Measurements from ENCODE around the gene HACE1.

DNA sequence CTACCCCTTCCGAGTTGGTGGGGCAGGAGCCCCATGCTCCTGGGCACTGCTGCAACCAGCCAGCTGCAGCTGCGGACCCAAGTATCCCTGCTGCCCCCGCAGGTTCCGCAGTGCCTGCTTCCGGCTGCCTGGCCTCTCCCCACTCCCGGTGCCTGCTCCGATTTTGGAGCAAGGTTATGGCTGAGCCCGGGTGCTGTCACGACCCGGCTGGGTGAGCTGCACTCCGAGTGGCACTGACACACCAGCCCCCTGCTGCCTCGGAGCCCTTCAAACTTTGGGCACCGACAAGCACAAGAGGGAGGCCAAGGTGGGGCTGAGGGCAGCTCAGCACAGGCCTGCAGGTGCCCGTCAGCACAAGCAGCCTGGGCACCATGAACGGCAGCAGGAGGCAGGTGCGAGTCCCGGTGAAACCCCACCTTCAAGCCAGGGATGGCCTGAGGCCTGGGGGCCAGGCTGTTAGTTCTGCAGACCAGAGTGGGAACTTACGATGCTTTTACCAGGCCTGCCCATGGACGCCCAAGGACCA is 25.9 kb upstream of the HACE1 start:
- TF ChIP-seq, protein P1, sequence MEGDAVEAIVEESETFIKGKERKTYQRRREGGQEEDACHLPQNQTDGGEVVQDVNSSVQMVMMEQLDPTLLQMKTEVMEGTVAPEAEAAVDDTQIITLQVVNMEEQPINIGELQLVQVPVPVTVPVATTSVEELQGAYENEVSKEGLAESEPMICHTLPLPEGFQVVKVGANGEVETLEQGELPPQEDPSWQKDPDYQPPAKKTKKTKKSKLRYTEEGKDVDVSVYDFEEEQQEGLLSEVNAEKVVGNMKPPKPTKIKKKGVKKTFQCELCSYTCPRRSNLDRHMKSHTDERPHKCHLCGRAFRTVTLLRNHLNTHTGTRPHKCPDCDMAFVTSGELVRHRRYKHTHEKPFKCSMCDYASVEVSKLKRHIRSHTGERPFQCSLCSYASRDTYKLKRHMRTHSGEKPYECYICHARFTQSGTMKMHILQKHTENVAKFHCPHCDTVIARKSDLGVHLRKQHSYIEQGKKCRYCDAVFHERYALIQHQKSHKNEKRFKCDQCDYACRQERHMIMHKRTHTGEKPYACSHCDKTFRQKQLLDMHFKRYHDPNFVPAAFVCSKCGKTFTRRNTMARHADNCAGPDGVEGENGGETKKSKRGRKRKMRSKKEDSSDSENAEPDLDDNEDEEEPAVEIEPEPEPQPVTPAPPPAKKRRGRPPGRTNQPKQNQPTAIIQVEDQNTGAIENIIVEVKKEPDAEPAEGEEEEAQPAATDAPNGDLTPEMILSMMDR (IDR thresholded peaks at IDR 0.05): no peak
- TF ChIP-seq ZFX (IDR thresholded peaks at IDR 0.05; ENCODE audit: borderline replicate concordance): no peak

All from 22Rv1 (cell line).